Esophagus (tissue), 2 donors: ENCODE measurements around the gene TTBK1. TPM values are rescaled to one million over a fixed set of nuclear protein-coding genes. Genes with fewer than 3 reads are reported as not detected.

Source experiments
- H3K27ac ChIP-seq, 2 donors: one replicate each; pipeline ENCODE4 v1.5.1; 2013; ENCODE audit warnings: low read depth in 2 of 2, mild to moderate bottlenecking in 2 of 2, inconsistent platforms in 1 of 2, low read length in 1 of 2, moderate library complexity in 1 of 2
- H3K27me3 ChIP-seq, 2 donors: one replicate each; pipeline ENCODE4 v1.6.1; 2013; ENCODE audit warnings: low read length in 2 of 2, control low read depth in 1 of 2, mild to moderate bottlenecking in 1 of 2; ENCODE audit not compliant: insufficient read depth in 2 of 2, control insufficient read depth in 1 of 2
- H3K36me3 ChIP-seq, 2 donors: one replicate each; pipeline ENCODE4 v1.6.1; 2013; ENCODE audit warnings: low read length in 1 of 2; ENCODE audit not compliant: control insufficient read depth in 2 of 2, insufficient read depth in 2 of 2
- H3K4me1 ChIP-seq, 2 donors: one replicate each; pipeline ENCODE4 v1.6.1; 2013; ENCODE audit warnings: low read length in 1 of 2; ENCODE audit not compliant: control insufficient read depth in 2 of 2, insufficient read depth in 2 of 2
- H3K4me3 ChIP-seq, 2 donors: one replicate each; pipeline ENCODE4 v1.5.1; 2013; ENCODE audit warnings: low read length in 2 of 2, mild to moderate bottlenecking in 2 of 2, low read depth in 1 of 2, moderate library complexity in 1 of 2
- H3K9me3 ChIP-seq, 2 donors: one replicate each; pipeline ENCODE4 v1.6.1; 2013; ENCODE audit warnings: mild to moderate bottlenecking in 2 of 2, low read depth in 1 of 2, low read length in 1 of 2, moderate library complexity in 1 of 2; ENCODE audit not compliant: control insufficient read depth in 2 of 2, insufficient read depth in 1 of 2
- WGBS, 2 donors: extraction: QIAGEN DNeasy Blood & Tissue Kit; methylation state at CpG; one replicate each; pipeline ENCODE4 v1.1.7; 2013; 5-methylcytosine and 5-hydroxymethylcytosine counted together
- polyA plus RNA-seq, 2 donors: library from polyadenylated mRNA; stranded (reverse); fragments of 200-250 nt; gene quantifications; one replicate each; pipeline ENCODE4 v1.2.3, GENCODE V29; 2013
- donor health status: healthy with polysubstance abuse.
- donor health status: Bipolar disorder and iron deficiency.

Gene TTBK1
- under 1 TPM; 0.02 TPM for polyA plus RNA-seq

DNA sequence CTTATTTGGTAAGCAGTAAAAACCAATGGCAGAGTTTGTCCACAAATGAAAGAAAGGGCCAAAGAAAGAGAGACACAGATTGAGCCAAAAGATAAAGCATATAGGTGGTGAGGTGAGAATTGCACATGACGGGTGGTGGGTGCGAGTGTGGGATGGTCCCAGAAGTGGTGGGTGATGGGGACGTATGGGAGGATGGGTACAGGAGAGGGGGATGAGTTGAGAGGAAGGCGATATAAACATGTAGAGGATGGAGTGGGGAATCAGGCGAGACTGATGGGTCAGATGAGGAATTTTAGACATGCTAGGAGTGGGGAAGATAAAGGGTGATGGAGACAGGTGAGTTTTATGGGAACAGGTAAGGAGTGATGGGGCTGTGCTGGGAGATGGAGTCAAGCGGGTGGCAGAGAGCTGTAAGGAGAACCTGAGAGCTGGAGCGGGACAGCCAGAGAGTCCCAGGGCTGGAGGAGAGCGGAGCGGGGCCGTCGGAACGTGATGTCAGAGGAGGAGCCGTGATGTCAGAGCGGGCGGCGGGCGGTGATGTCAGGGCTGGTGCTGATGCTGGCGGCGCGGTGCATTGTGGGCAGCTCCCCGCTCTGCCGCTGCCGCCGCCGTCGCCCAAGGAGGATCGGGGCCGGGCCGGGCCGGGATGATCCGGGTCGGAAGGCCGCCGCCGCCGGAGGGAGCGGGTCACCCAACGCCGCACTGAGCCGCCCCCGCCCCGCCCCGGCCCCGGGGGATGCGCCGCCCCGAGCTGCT lies at the start of gene TTBK1:
TSS of gene TTBK1 (plus strand) at position 574 of the 756 bp plus-strand sequence. CDS start 3,180 bp downstream, outside the sequence.
- peaks cover 0 to 3% of the 10 kb centered on the region in 2 donors for H3K9me3 ChIP-seq
- no peak within 1 kb of the TSS for H3K27ac ChIP-seq
- peaks cover 6 to 8% of the 10 kb centered on the region in 2 donors for H3K27me3 ChIP-seq
- H3K36me3 ChIP-seq = no peaks in the 10 kb centered on the region
- peak within 1 kb of the TSS in 1 of 2 donors; percentile 21 for H3K4me3 ChIP-seq
- H3K4me1 ChIP-seq = peaks cover 6 to 8% of the 10 kb centered on the region in 2 donors
- WGBS, 2 donors = 10 to 33% methylated on average over 10 to 47 of the region's 47 CpGs

DNA sequence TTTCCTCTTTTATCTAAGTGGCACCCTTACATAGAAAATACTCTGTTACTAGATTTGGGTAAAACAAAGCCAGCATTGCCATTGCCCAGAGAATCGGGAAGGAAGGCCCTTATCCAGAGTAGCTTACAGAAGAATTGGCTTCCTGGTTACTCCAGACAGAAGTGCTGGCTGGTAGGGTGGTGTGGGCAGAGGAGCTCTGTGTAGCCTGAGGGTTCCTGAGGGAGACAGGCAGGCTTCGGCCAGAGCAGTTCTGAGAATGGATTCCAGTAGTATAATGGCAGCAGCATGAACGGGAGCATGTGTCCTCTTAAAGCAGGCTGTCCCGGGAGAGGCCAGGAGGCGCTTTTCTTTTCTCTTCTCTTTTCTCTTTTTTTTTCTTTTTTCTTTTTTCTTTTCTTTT lies 49.4 kb upstream of the TTBK1 start:
- Histone ChIP-seq H3K4me1 (peaks cover 0 to 3% of the 10 kb centered on the region in 2 donors), H3K4me3 (no peak overlapping the region), H3K9me3 (no peaks in the 10 kb centered on the region), H3K27ac (no peak overlapping the region), H3K27me3 (no peaks in the 10 kb centered on the region), H3K36me3 (peaks cover 11 to 27% of the 10 kb centered on the region in 2 donors)
- WGBS, 2 donors = 93% methylated on average over 5 of the region's 5 CpGs

DNA sequence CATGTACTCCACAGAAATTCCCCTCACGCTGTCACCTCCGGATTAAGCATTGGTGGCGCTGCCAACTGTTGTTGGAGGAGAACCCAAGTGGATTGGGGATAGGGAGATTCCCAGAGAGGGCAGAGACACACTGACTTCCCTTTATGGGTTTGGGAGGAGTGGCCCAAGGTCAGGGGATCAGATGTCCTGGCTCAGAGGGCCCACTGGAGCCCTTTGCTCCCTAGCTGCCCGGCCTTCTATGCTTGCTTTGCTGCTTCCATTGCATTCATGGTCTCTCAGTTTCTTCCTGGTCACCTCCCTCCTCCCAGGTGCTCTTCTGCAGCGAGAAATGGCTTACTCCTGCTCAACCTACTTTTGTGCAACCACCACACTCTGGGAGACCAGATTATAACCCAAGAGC lies 46.9 kb upstream of the TTBK1 start:
- WGBS, 2 donors = 88 to 89% methylated on average over 5 of the region's 5 CpGs
- Histone ChIP-seq H3K27ac (no peak overlapping the region), H3K4me3 (no peak overlapping the region), H3K4me1 (peaks cover 0 to 3% of the 10 kb centered on the region in 2 donors), H3K27me3 (no peaks in the 10 kb centered on the region), H3K9me3 (no peaks in the 10 kb centered on the region), H3K36me3 (peaks cover 17 to 40% of the 10 kb centered on the region in 2 donors)

DNA sequence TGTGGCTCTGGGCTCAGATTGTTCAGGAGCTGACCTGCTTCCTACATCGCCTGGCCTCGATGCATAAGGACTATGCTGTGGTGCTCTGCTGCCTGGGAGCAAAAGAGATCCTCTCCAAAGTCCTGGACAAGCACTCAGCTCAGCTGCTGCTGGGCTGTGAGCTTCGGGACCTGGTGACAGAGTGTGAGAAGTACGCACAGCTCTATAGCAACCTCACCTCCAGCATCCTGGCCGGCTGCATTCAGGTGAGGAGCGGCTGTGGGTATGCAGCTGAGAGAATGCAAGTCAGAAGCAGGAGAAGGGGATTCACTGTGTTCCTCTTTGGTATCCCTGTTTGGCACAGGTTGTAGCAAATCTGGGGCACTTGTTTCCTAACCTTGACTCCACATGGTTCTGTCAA lies 43.4 kb upstream of the TTBK1 start:
- H3K27me3 ChIP-seq = no peaks in the 10 kb centered on the region
- no peaks in the 10 kb centered on the region for H3K9me3 ChIP-seq
- H3K36me3 ChIP-seq = peaks cover 17 to 52% of the 10 kb centered on the region in 2 donors
- 88 to 93% methylated on average over 6 of the region's 6 CpGs for WGBS, 2 donors
- H3K4me1 ChIP-seq = no peaks in the 10 kb centered on the region
- H3K27ac ChIP-seq = no peak overlapping the region
- no peak overlapping the region for H3K4me3 ChIP-seq

DNA sequence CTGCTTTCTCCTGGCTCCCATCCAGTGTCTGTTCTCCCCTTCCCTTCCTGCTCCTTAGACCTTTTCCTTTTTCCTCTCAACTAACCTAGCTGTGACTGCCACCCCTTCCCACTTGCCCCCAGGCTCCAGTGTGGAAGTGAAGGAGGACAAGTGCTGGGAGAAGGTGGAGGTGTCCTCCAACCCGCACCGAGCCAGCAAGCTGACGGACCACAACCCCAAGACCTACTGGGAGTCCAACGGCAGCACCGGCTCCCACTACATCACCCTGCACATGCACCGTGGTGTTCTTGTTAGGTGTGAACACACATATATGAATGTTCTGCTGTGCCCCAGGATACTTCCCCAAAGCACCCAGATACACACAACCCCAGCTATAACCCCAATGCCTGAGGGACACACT lies 42.7 kb upstream of the TTBK1 start:
- 91 to 96% methylated on average over 6 of the region's 6 CpGs for WGBS, 2 donors
- H3K27me3 ChIP-seq = no peaks in the 10 kb centered on the region
- no peaks in the 10 kb centered on the region for H3K9me3 ChIP-seq
- no peaks in the 10 kb centered on the region for H3K4me1 ChIP-seq
- H3K36me3 ChIP-seq = peaks cover 15 to 51% of the 10 kb centered on the region in 2 donors
- H3K4me3 ChIP-seq = no peak overlapping the region
- H3K27ac ChIP-seq = no peak overlapping the region

DNA sequence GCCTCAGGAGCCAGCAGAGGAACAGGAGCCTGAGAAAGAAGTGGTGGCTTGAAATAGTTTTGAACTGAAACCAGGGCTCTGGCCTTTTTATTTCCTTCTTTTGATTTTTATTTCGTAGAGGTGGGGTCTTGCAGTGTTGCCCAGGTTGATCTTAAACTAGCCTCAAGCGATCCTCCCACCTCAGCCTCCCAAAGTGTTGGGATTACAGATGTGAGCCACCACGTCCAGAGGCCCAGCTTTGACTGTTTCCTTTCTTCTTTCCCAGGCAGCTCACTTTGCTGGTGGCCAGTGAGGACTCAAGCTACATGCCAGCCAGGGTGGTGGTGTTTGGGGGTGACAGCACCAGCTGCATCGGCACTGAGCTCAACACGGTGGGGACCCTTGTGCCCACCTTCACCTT lies 40.8 kb upstream of the TTBK1 start:
- peaks cover 13 to 44% of the 10 kb centered on the region in 2 donors for H3K36me3 ChIP-seq
- H3K4me3 ChIP-seq = no peak overlapping the region
- no peaks in the 10 kb centered on the region for H3K4me1 ChIP-seq
- 87 to 92% methylated on average over 5 of the region's 5 CpGs for WGBS, 2 donors
- H3K27ac ChIP-seq = no peak overlapping the region
- no peaks in the 10 kb centered on the region for H3K27me3 ChIP-seq
- H3K9me3 ChIP-seq = no peaks in the 10 kb centered on the region

DNA sequence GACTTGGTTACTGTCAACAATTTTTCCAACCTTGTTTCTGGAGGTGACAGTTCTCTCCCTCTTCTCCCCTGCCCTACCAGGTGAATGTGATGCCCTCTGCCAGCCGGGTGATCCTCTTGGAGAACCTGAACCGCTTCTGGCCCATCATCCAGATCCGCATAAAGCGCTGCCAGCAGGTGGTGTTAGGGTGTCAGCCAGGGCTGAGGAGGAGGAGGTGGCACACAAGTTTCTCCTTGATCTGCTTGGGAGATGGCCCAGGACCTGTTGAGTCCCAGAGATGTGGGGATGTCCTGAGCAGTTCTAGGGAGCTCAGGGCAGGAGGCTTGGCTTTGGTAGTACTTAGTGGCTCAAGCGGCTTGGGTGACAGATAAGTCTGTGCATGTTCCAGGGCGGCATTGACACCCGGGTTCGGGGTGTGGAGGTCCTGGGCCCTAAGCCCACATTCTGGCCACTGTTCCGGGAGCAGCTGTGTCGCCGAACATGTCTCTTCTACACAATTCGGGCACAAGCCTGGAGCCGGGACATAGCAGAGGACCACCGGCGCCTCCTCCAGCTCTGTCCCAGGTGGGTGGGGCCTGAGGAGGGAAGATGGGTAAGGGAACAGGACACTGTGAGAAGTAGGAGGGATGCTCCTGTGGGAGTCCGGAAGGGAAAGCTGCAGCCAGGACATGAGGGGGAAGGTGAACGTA lies 40.1 kb upstream of the TTBK1 start:
- Histone ChIP-seq H3K27me3 (no peaks in the 10 kb centered on the region), H3K4me3 (no peak overlapping the region), H3K36me3 (peaks cover 13 to 41% of the 10 kb centered on the region in 2 donors), H3K9me3 (no peaks in the 10 kb centered on the region), H3K27ac (no peak overlapping the region), H3K4me1 (no peaks in the 10 kb centered on the region)
- WGBS, 2 donors = 91 to 96% methylated on average over 17 of the region's 17 CpGs

DNA sequence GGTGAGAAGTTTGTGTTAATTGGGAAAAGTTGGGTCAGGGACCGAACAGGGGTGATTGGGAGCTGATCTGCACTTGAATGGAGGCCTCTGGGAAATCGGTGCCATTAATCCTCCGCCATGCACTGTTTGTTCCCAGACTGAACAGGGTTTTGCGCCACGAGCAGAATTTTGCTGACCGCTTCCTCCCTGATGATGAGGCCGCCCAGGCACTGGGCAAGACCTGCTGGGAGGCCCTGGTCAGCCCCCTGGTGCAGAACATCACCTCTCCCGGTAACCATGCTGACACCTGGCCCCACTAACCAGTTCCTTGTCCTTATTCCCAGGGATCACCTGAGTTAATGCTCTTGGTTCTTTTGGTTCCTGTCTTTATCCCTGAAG lies 39.6 kb upstream of the TTBK1 start:
- peaks cover 10 to 37% of the 10 kb centered on the region in 2 donors for H3K36me3 ChIP-seq
- H3K4me1 ChIP-seq = no peaks in the 10 kb centered on the region
- H3K27ac ChIP-seq = no peak overlapping the region
- no peaks in the 10 kb centered on the region for H3K9me3 ChIP-seq
- 95 to 96% methylated on average over 8 of the region's 8 CpGs for WGBS, 2 donors
- no peak overlapping the region for H3K4me3 ChIP-seq
- no peaks in the 10 kb centered on the region for H3K27me3 ChIP-seq

DNA sequence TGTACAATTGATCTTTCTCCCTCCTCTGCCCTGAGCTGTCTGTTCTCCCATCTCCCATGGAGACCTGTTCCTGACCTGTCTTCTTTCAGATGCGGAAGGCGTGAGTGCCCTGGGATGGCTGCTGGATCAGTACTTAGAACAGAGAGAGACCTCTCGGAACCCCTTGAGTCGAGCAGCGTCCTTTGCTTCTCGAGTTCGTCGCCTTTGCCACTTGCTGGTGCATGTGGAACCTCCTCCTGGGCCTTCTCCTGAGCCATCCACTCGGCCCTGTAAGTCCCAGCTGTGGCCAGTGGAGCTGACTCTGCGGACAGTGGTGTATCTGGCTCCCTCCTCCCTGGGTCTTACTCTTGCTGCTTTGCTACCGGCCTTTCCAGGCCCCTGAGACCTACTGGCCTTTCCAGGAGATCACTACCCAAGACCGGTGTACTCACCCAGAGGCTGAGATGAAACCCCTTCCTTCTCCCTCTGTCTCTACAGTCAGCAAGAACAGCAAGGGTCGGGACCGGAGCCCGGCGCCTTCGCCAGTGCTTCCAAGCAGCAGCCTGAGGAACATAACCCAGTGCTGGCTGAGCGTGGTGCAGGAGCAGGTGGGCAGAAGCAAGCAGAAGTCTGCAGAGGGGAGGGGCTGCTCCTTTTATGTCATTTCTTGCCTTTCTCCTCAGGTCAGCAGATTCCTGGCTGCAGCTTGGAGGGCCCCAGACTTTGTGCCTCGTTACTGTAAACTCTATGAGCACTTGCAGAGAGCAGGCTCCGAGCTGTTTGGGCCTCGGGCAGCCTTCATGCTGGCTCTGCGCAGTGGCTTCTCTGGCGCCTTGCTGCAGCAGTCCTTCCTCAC lies 38.8 kb upstream of the TTBK1 start:
- Histone ChIP-seq H3K4me1 (no peaks in the 10 kb centered on the region), H3K9me3 (no peaks in the 10 kb centered on the region), H3K27me3 (no peaks in the 10 kb centered on the region), H3K4me3 (no peak overlapping the region), H3K36me3 (peaks cover 10 to 35% of the 10 kb centered on the region in 2 donors), H3K27ac (no peak overlapping the region)
- 93 to 95% methylated on average over 23 of the region's 23 CpGs for WGBS, 2 donors
